T-helper 9 cell (primary cell): ENCODE results near the gene SERPINB13.

Source experiments
- DNase-seq: peaks from one replicate; pipeline ENCODE4 v3.0.0-alpha.2; 2020
- total RNA-seq, 2 donors: gene quantifications; one replicate each; lab custom pipeline; 2026; lab: John Stamatoyannopoulos, UW

Gene SERPINB13
- total RNA-seq, result 0 reads per million in 2 donors

- DNase-seq, result no peak
Measured at GRCh38 chr18:63586966-63587365, at the start of gene SERPINB13. SERPINB13 (plus strand) TSS chr18:63587343; CDS start chr18:63588668, 1,325 bp downstream.

- no peak for DNase-seq
Measured at GRCh38 chr18:63539904-63540510, 47.1 kb upstream of the SERPINB13 start.

GRCh38 chr18:63542069-63542468 lies 45.1 kb upstream of the SERPINB13 start, which contains the start of gene SERPINB12:
SERPINB12 (plus strand) TSS chr18:63542369; CDS start chr18:63556160, 13,791 bp downstream.
- DNase-seq, result no peak

- no peak for DNase-seq
Measured at GRCh38 chr18:63544017-63544416, 43.1 kb upstream of the SERPINB13 start.

- no peak for DNase-seq
Measured at GRCh38 chr18:63545000-63545399, 42.1 kb upstream of the SERPINB13 start.

- DNase-seq, result no peak
Measured at GRCh38 chr18:63550068-63550467, 37.1 kb upstream of the SERPINB13 start.

- DNase-seq, result no peak
Measured at GRCh38 chr18:63551769-63552168, 35.4 kb upstream of the SERPINB13 start.

- DNase-seq, result no peak
Measured at GRCh38 chr18:63552581-63552980, 34.6 kb upstream of the SERPINB13 start.

- DNase-seq, result no peak
Measured at GRCh38 chr18:63553081-63553480, 34.1 kb upstream of the SERPINB13 start.

- DNase-seq, result no peak
Measured at GRCh38 chr18:63559567-63560491, 27.3 kb upstream of the SERPINB13 start.

GRCh38 chr18:63562284-63562683 lies 24.9 kb upstream of the SERPINB13 start:
- DNase-seq, result no peak

GRCh38 chr18:63564021-63564420 lies 23.1 kb upstream of the SERPINB13 start:
- no peak for DNase-seq

GRCh38 chr18:63564561-63564960 lies 22.6 kb upstream of the SERPINB13 start:
- DNase-seq, result no peak

GRCh38 chr18:63567276-63567675 lies 19.9 kb upstream of the SERPINB13 start:
- DNase-seq, result no peak

GRCh38 chr18:63567825-63568224 lies 19.3 kb upstream of the SERPINB13 start:
- no peak for DNase-seq

GRCh38 chr18:63570721-63571120 lies 16.4 kb upstream of the SERPINB13 start:
- no peak for DNase-seq

- no peak for DNase-seq
Measured at GRCh38 chr18:63575681-63576080, 11.5 kb upstream of the SERPINB13 start.

- DNase-seq, result no peak
Measured at GRCh38 chr18:63578357-63578958, 8.7 kb upstream of the SERPINB13 start.

GRCh38 chr18:63579616-63580015 lies 7.5 kb upstream of the SERPINB13 start:
- DNase-seq, result no peak

GRCh38 chr18:63585988-63586387 lies 1.2 kb upstream of the SERPINB13 start:
- DNase-seq, result no peak

GRCh38 chr18:63586431-63586830 lies 712 bp upstream of the SERPINB13 start:
- DNase-seq, result no peak

- DNase-seq, result no peak
Measured at GRCh38 chr18:63588909-63589308, 1.8 kb downstream of the SERPINB13 start.

- no peak for DNase-seq
Measured at GRCh38 chr18:63590373-63590772, 3.2 kb downstream of the SERPINB13 start.
